Non-pigmented ciliary epithelial cell (primary cell): ENCODE data around the gene MYMK.

Source experiments
- DNase-seq: peaks from one replicate; pipeline ENCODE4 v3.0.0-alpha.2; 2010; ENCODE audit warnings: low read depth

Gene MYMK

DNA sequence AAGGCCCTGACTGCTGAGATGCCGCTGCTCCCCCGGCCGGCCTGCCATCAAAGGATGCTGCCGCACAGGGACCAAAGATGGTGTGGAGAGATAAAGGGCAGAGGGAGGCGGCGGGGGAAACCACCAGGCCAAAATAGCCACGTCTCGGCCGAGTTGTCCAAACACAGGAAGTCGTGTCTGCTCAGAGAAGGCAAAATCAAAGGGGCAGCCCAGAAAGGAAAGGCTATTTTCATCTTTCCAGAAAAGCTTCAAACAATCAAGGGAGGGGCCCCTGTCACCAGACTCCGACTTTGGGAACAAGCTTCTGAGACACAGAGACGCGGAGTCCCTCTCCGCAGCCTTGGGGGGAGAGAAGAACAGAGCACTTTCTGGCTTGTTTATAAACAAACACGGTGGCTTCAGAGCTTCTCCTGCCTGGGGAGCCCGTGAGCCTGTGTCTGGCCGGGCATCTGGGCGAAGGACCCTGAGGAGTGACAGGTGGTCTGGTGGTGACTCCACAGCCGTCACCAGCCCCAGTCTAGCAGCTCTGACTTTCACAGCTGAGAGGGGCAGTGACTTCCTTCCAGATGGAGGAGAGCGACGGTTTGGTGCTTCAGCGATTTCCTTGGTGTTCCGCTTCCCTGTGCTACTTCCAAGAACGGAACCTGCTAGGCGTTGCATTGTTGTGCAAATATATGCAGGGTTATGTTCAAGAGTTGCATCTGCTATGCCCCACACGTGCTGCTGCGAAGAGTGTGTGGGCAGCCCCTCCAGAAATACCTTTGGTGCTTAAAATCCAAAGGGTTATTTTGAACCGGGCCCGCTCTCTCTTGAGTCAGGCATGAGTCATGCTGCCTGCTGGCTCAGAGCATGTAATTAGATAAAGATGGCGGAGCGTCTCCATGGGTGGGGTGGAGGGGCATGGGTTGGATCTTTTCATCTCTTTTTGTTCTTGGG, 33.7 kb upstream of the MYMK start:
- DNase-seq: peak; percentile 40

DNA sequence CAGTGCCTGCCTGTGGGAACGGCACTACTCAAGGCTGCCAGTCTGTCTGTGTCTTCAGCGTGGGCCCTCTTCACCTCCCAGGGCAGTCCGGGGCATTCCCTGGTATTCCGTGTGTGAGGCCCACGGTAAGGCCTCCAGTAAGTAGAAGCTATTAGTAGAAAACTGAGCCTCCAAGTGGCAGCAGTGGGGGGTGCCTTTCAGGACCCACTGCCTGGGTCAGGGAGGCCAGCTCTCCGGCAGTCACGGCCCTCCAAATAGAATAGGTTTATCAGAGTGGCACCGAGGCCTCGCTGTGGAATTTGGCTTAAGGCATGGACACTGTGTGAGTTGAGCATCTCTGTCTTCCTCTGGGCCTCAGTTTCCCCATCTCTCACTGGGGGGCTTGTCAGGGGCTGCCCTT, 32.8 kb upstream of the MYMK start:
- no peak for DNase-seq

DNA sequence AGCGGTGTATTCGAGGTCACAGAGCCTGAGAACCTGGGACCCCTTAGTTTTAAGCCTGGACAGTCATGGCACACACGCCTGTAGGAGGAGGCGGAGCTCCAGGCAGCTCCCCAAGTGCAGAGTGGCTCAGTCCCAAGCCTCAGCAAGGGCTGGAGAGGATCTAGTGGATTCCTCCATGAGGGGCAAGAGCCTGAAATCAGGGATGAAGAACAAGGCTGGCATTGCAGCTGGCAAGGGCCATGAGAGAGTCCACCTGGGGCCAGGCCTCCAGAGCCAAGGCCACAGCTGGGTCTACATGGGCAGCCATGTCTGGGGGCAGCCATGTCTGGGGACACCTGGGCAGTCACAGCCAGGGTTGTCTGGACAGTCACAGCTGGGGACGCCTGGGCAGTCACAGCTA, 31.6 kb upstream of the MYMK start:
- DNase-seq: no peak

DNA sequence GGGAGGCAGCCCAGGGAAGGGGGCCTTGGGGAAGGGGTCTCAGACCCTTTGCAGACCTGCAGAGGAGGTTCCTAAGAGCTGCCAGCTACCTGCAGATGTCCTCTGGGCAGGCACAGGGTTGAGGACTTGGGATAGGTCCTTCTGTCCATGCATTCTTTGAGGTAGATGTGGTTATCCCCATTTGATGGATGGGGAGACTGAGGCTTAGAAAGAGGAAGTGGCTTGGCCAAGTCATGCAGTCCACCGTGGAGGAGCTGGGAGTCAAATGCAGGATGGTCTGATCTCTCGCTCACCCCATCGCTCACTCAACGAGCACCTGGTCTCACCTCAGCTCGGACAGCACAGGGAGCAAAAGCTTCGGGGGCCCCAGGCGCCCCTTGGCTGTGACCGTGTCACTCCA, 30.0 kb upstream of the MYMK start:
- no peak for DNase-seq

DNA sequence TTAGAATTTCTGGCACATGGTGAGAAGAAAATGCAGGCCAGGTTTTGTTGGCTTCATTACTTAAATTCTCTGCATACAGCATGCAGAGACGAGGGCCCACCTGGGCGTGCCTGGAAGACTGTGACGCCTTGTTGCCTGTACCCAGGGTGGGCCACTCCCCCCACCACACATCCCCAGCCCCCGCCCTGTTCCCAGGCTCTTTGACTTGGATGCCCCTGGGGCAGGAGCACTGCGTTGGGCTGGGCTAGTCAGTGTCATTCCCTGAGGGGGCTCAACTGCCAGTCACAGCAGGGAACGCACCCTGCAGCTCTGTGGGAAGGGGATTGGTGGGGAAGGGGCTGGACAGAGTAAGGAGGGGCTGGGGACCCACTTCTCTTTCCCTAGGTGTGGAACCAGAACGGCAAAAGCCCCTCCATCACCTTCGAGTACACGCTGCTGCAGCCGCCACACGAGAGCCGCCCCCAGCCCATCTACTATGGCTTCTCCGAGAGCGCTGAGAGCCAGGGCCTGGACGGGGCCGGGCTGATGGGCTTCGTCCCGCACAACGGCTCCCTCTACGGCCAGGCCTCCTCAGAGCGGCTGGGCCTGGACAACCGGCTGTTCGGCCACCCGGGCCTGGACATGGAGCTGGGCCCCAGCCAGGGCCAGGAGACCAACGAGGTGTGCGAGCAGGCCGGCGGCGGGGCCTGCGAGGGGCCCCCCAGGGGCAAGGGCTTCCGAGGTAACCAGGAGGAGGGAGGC, 29.4 kb upstream of the MYMK start:
- DNase-seq: no peak

DNA sequence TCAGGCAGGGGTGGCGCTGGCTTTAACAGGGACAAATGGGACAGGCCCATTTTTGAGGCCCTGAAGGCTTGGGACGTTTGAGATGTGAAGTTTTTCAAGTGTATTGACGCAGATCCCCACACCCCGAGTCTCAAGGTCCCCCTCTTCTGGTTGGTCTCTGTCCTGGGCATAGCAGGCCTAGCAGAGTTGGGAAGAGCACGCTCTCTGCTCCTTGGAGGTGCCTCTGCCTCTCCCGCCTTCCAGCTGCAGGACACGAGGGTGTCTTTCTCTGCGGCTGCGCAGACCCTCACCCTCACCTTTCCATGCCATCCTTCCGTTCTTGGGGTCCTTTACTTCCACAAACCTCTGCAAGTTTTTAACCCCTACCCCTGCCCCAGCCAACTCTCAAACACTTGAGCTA, 28.4 kb upstream of the MYMK start:
- DNase-seq: no peak

DNA sequence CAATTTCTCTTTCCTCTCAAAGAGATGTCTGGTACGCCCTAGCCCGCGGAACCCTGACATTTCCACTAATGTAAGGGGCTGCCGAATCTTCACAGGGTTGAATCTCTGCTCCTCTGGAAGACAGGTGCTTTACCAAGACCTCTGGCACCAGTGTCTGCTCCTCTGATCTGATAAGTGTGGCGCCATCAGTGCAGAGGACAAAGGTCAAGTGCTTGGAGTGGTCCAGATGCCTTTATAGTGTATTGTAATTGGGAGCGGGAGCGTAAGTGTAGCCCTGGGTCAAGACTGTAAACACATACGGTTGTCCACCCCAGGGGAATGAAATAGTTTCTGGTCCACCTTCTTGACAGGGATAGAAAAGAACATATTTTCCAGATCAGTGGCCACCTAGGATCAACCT, 27.5 kb upstream of the MYMK start:
- no peak for DNase-seq

DNA sequence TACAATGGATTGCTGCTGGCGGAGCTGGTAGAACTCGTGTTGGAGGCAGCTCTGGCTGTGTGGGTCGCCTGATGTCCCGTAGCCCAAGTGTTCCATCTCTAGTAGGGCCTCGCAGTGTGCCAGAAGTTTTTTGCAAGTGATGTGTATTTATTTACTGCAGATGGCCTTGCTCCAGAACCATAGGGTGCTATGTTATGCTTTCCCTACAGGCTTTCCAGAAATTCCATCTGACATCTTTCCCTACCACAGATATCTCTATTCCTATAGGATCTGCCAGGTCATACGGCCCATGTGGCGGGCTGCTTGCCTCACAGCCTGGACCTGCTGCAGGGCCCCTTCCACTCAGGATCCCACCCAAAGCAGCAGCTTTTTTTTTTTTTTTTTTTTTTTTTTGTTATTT, 26.7 kb upstream of the MYMK start:
- no peak for DNase-seq

DNA sequence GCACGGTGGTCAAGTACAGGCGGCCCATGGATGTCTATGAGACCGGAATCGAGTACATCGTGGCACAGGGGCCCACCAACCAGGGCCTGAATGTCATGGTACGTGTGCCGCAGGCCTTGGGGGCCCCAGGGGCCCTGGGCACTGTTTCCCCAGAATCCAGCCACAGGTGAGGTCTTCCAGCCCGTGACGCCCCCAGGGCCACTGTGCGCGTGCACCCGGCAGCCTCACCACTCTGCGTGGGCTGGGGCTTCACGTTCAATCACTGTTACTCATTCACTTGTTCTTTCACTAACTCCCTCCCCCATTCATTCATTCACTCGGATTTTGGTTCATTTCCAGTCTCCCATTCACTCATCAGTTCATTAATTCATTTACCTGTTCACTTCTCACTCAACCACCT, 22.4 kb upstream of the MYMK start:
- no peak for DNase-seq

DNA sequence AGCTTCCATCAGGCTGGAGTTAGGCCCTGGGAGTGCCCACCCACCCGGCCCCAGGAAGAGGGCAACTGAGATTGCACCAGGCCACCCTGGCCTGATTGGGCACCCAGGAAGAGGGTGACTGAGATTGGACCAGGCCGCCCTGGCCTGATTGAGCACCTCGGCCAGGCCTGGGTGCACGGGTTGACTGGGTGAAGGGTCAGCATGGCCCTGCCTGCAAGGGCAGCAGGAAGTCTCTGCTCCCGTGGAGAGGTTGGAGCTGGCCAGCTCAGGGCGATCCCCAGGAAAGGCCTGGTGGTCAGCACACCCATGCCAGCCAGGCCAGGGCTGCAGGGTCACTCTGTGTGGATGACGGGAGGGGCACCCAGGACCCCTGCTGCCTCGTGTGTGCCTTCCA, 21.5 kb upstream of the MYMK start:
- DNase-seq: no peak

DNA sequence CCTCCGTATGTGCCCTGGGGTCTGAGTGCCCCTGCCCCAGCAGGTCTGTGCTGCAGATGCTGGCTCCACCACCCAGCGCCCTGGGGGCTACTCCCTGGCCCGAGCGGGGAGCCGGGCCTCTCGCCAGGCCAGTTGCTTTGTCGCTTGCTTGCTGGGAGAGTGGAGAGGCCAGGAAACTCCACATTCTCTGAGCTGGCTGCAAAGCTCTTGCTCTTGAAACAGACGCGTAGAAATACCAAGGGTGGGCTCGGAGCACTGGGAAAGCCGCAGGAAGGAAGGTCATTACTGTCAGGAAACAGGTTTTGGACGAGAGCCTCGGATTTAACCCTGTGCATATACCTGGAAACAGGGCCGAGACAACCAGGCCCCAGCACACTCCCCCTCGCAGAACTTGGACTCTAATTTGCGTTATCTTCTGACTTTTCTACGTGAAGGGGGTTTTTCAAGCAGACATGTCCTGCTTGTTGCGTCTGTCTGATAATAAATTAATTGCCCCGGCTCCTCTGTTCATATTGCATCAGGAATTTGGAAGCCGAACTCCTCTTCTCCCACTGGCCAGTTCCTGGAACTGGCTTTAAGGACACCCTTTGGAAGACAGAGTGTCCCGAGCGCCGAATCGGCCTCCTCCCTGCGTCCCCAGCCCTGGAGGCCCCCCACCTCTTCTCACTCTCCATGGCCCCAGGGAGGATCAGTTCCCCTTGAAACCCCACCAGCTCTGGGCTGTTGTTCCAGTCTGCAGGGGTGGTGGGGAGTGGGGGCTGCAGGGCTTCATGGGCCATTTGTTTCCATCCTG, 20.9 kb upstream of the MYMK start:
- no peak for DNase-seq

DNA sequence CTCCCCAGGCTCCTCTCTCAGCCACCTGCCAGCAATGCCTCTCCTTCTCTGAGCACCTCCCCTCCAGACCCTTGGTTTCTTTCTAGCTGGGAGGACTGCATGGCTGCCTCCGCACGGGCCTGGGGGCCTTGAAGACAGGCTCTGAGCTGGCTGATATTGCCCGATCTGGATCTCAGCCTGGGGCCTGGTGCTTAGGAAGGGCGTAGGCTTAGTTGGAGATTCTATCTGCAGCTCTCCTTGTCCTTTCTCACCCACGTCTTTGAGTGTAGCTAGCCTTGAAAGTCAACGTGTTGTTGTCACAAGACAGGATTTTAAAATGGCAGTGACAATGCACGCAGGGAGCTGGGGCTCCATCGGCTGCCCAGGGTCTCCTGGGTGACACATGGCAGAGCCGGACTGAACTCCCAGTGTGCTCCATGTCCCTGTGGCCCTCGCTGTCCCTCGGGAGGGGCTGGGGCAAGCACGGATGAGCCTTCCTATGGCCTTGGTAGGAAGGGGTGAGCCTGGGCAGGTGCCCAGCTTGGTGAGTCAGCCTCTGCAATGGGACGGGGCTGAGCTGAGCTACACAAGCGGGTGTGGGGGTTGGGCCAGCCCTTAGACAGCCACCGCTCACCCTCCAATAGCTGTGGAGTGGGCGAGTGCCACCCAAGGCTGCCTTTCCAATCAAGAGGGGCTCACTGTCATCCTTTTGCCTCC, 19.2 kb upstream of the MYMK start:
- no peak for DNase-seq

DNA sequence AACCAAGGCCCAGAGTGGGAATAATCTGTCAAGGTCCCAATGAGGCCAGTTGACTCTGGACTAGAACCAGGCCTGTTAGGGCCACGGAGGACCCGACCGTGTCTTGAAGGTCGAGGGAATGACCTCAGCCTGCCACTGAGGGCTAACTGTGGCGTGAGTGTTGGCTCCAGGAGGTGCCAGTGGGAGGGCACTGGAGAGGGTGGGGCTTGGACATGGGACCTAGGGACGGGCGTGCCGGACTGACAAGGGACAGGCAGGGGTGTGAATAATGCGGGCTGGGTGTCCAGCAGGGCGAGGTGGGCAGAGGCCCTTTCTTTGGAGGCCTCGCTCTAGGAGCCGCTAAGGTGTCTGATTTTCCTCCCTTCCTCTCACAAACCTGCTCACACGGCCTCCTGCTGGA, 17.2 kb upstream of the MYMK start:
- DNase-seq: no peak

DNA sequence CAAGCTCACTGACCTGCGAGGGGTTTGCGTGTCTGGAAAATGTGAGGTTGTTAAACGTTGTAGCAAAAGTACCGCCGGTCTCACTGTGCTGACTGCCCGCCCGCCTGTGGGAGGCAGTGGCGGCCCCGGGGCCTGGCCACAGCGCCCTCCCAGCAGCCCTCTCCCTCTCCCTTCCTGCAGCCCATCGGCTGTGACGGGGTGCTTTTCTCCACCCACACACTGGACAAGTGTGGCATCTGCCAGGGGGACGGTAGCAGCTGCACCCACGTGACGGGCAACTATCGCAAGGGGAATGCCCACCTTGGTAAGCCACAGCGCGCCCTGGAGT, 15.9 kb upstream of the MYMK start:
- DNase-seq: no peak

DNA sequence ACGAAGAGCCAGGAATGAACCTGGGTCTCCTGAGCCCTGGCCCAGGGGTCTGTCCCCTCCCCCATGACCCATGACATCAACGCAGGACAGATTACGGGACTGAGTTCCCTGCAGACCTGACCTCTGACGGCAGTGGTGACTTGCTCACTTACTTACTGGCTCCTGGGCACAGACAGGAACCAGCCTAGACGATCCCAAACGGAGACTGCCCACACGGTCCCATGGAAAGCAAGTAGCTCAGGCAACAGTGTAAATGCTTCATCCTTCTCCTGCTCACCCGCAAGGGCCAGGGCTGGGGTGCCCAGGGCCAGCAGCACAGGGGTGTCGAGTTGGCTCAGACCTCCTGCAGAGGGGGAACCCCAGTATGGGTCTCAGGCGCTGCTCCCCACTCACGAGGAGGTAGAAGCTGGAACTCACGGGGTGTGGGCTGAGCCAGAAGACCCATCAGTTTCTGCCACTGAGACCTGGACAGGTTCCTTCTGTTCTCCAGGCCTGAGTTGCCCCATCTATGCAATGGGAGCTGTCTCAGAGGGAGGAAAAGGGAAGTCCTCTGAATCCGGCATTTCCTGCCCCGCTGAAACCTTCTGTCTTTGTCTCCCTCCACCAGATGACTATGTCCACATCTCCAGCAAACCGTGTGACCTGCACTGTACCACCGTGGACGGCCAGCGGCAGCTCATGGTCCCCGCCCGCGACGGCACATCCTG, 15.4 kb upstream of the MYMK start:
- DNase-seq: no peak

DNA sequence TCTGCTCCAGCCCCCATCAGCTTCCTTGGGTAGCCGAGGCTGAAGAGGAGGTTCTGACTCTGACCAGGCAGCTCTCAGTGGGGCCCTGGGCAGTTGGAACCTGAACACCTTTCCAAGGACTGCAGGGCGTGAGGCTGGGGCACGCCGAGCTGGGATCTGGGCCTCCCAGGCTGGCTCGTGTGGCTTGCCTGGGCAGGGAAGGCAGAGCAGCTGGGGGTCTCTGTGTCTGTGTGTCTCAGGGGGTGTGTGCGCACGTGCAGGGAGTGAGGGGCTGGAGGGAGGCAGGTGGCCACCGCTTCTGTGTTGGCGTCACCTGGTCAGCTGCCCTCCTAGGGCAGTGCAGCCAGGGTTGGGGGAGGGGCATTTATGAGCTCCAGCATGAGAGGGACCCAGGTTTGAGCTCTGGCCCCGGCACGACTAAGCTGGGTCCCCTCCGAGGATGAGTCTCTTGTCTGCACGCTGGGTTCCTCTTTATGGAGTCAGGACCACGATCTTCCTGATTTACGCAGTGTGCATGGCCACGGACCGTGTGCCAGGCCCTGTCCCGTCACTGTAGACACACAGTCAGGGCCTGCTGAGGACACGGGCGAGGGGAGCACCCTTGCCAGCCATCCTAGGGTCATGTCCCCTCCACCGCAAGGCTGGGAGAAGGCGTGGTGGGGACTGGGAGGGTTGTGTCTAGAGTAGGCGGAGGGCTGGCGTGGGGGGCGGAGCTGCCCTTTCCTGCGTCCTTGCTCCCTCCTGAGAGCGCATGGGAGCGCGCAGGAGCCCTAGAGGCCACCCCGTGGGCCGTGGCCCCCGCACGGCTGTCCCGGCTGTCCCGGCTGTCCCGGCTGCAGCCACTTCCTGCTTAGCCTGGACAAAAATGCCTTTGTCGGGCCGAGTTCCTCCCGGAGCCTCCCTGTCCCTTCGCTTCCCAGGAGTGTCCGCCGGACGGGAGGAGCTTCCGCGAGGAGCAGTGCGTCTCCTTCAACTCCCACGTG, 14.4 kb upstream of the MYMK start:
- no peak for DNase-seq

DNA sequence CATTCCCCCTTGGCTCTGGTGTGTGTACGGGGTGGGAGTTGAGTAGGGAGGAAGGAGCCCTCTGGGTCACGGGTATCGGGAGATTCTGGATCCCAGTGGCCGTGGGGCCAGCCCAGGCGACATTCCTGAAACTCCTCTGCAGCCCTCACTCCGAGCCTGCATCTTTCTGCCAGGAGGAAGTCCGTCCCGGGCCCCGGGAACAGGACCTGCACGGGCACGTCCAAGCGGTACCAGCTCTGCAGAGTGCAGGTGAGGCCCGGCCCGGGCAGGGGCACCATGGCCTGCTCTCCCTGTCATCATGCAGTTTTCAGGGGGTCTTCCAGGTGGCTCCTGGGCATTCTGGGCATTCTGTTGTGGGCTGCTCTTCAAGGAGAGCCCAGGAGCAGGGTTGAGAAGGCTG, 13.4 kb upstream of the MYMK start:
- no peak for DNase-seq

DNA sequence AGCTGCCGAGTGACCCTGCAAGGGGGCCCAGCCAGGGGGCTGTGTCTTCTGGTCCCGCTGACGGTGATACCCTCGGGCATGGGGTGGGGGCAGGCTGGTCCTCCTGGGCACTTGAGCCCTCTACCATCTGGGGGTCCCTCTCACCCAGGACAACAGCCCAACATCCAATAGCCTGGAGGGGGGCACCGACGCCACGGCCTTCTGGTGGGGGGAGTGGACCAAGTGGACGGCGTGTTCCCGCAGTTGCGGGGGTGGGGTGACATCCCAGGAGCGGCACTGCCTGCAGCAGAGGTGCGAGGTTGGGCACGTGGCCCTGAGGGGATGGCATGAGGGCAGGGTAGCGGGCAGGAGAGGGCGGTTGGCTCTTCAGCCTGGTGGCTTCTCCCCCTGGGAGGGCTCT, 12.5 kb upstream of the MYMK start:
- no peak for DNase-seq

DNA sequence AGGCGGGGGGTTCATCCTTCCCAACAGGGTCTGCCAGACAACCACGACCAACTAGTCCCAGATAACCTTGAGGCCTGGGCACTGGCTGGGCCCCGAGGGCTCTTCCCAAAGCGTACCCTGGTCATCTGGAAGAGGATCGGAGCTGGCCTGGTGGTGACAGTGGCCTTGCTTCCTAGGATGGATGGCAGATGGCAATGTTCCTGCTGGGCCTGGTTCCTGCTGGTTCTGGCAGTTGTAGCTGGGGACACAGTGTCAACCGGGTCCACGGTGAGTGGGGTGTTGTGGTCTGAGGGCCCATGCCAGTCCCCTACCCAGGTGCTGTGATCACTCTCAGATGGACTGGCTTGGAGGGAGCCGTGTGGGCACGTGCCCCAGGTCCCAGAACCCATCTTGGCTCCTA, 11.8 kb upstream of the MYMK start:
- no peak for DNase-seq

DNA sequence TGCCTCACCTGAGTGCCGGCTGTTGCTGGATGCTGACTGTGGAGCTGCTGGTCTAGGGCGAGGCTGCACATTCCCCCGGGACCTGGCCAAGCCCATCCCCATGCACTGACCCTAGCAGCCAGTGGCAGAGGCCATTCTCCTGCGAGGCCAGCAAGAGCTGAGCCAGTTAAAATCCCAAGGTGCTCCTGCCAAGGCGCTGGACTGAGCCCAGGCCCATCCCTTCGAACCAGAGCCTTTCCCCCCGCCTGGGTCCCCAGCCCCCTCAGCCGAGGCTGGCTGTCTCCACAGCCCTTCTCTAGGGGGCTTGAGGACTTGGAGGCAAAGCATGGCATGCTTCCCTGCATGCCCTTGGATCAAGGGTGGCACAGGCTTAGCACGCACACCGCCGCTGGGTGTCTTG, 11.3 kb upstream of the MYMK start:
- DNase-seq: no peak
